Measurements from ENCODE around the gene CRACR2B. TPM values are rescaled to one million over a fixed set of nuclear protein-coding genes. Genes with fewer than 3 reads are reported as not detected.

CRACR2B gene
- total and polyA plus RNA-seq, 8 donors: 14.2 to 32.1 (median 21.8) TPM

DNA sequence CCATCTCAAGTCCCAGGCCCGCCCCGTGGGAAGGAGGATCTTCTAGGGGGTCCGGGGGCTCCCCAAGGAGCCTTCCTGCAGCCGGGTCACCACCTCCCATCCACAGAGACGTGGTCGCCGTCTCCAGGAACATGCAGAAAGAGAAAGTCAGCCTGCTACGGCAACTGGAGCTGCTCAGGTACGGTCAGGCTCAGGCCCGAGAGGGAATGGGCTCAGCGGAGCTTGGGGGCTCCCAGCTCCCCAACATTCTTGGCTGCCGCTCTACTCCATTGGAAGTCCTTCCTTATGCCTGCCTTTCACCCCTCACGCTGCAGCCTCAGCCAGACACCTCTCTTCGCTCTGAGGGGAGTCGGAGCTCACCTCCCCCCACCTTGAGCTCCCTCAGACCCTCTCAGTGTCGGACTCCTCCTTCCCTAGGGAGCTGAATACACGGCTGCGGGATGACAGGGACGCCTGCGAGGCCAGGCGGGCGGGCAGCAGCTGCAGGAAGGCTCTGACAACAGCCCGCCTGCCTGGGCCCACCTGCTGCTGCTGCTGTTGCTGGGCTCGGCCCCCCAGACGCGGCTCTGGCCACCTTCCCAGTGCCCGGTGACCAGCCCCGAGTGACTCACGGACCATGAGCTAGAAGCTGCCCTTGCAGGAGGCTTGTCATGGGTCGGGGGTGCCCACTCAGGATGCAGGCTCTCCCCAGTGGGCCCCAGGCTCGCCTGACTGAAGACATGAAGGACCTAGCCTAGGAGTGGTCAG lies 3.6 kb downstream of the CRACR2B start:
- TF ChIP-seq, protein P1, sequence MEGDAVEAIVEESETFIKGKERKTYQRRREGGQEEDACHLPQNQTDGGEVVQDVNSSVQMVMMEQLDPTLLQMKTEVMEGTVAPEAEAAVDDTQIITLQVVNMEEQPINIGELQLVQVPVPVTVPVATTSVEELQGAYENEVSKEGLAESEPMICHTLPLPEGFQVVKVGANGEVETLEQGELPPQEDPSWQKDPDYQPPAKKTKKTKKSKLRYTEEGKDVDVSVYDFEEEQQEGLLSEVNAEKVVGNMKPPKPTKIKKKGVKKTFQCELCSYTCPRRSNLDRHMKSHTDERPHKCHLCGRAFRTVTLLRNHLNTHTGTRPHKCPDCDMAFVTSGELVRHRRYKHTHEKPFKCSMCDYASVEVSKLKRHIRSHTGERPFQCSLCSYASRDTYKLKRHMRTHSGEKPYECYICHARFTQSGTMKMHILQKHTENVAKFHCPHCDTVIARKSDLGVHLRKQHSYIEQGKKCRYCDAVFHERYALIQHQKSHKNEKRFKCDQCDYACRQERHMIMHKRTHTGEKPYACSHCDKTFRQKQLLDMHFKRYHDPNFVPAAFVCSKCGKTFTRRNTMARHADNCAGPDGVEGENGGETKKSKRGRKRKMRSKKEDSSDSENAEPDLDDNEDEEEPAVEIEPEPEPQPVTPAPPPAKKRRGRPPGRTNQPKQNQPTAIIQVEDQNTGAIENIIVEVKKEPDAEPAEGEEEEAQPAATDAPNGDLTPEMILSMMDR (IDR thresholded peaks at IDR 0.05): no peak
- H3K36me3 ChIP-seq: peaks cover 0 to 6% of the 10 kb centered on the region in 2 donors
- H3K4me1 ChIP-seq: peaks cover 54 to 93% of the 10 kb centered on the region in 2 donors
- no peaks in the 10 kb centered on the region for H3K9me3 ChIP-seq
- H3K4me3 ChIP-seq: peak overlapping the region in 1 of 2 donors; percentile 43
- ATAC-seq: no peak
- intact Hi-C loops (cut with DNase I): no loop called here
- H3K27me3 ChIP-seq: peaks cover 7 to 45% of the 10 kb centered on the region in 2 donors
- no peak overlapping the region for H3K27ac ChIP-seq
- DNase-seq: peak in 1 of 4 donors; percentile 71

DNA sequence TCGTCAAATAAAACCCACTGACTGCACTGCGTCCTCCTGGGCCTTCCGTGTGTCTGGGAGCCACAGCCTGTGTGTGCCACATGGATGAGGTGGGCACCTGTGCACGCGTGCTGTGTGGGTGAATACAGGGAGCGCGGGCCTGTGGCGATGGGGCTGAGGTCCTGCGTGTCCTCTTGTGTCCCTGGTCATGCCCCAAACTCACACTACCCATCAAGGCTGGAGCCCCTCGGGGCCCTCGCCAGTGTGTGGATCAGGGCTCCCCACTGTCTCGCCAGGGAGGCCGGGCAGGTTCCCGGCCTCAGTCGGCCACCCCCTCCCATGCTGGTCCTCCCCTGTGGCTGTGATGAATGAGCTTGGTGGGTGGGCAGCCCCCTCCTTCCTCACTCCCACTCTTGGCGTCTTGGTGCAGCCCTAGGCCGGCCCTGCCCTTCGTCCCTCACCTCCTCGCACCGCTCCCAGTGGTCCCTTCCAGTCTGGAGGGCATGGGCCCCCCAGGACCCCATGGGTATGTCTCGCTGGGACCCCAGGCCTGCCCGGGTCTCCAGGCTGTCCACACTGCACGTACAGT lies 4.3 kb downstream of the CRACR2B start:
- no peak for ATAC-seq
- Histone ChIP-seq H3K4me3 (peak overlapping the region; percentile 39 to 86), H3K27ac (peak overlapping the region; percentile 63 to 83)

DNA sequence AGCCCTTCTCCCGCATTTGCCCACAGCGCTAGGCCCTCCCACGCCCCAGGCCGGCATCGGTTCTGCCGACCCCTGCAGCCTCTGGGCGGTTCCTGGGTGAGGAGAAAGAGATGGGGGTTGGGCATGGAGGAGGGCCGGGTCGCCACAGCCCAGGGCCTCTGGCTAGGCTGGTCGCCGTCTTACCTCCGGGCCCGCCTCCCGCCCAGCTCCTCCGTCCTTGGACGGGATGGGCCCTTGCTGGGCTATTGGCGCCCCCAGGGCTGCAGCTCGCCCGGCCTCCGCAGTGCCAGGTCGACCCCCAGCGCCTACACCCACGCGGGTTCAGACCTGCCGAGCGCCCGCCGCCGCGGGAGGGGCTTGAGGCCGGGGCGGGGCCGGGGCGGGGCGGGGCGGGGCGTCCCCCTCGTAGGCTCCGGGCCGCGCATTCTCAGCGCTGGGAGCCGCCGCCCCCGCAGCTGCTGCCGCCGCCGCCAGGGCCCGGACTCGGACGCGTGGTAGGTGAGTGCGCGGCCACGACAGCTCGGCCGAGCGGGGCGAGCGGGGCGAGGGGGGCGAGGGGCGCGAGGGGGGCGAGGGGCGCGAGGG lies 4.9 kb downstream of the CRACR2B start, which contains the start of gene CD151:
Gene CD151, plus strand, starts transcription at position 424 of the 585 bp plus-strand sequence. CDS start 3,118 bp downstream, outside the sequence.
- Histone ChIP-seq H3K9me3 (no peaks in the 10 kb centered on the region), H3K27me3 (peaks cover 7 to 36% of the 10 kb centered on the region in 2 donors), H3K4me1 (peaks cover 46 to 93% of the 10 kb centered on the region in 2 donors), H3K36me3 (peaks cover 0 to 19% of the 10 kb centered on the region in 2 donors), H3K4me3 (peak within 1 kb of the TSS; percentile 71 to 86), H3K27ac (peak within 1 kb of the TSS; percentile 83 to 89)
- ATAC-seq (peak; percentile 29), DNase-seq (peak in 1 of 4 donors; percentile 89)
- TF ChIP-seq, protein P1 (IDR thresholded peaks at IDR 0.05): no peak
- intact Hi-C loops (cut with DNase I): no loop called here

More for the DNA sequence above, 4.3 kb downstream of the CRACR2B start:
- peaks cover 0 to 14% of the 10 kb centered on the region in 2 donors for H3K36me3 ChIP-seq
- intact Hi-C loops (cut with DNase I): no loop called here
- peaks cover 51 to 93% of the 10 kb centered on the region in 2 donors for H3K4me1 ChIP-seq
- DNase-seq: no peak
- no peaks in the 10 kb centered on the region for H3K9me3 ChIP-seq
- H3K27me3 ChIP-seq: peaks cover 7 to 41% of the 10 kb centered on the region in 2 donors
- TF ChIP-seq, protein P1 (IDR thresholded peaks at IDR 0.05): no peak

DNA sequence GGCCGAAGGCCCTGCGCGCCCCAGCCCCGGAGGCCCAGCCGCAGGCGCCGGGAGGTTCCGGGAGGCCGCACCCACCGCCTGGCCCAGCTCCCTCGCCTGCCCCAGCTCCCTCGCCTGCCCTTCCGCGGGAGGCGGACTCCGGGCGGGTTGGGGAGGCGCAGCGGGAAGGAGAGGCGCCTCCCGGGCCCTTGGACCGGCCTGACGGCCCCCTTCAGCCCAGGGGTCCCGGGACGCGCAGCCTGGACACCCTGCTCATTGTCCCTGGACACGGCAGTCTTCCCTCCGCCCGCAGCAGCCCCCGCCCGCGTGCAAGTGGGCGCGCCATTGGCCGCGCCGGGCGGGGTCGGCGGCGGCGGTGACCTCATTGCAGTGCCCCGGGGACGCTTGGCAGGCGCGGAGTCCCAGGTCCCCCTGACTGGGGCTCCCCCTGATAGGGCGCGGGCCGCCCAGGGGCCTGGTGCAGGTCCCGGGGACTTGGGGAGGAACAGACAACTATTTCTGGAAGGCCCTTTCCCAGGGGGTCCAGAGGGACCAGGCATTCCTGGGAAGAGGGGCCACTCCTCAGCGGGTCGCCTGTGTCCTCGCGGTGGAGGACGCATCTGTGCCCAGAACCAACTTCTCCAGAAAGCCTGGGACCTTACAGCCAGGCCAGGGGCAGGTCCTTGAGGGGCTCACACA lies 5.5 kb downstream of the CRACR2B start:
- peak overlapping the region; percentile 71 to 86 for H3K4me3 ChIP-seq
- H3K4me1 ChIP-seq: peaks cover 43 to 90% of the 10 kb centered on the region in 2 donors
- ATAC-seq: peak; percentile 1

More for the DNA sequence above, 5.5 kb downstream of the CRACR2B start:
- TF ChIP-seq, protein P1 (IDR thresholded peaks at IDR 0.05): no peak
- Histone ChIP-seq H3K27ac (peak overlapping the region; percentile 83 to 89), H3K9me3 (no peaks in the 10 kb centered on the region), H3K36me3 (peaks cover 0 to 26% of the 10 kb centered on the region in 2 donors), H3K27me3 (peaks cover 7 to 34% of the 10 kb centered on the region in 2 donors)
- DNase-seq: peak in 1 of 4 donors; percentile 89
- intact Hi-C loops (cut with DNase I): no loop called here

Measured in left lung (tissue), 10 donors.